Measurements from ENCODE around the gene CST2. TPM values are rescaled to one million over a fixed set of nuclear protein-coding genes. Genes with fewer than 3 reads are reported as not detected.
A peak's percentile ranks its signal among the peaks of the same experiment; 100 is the strongest.
"Not testable (repeated sequence)": the region's sequence is repeated elsewhere in the genome, so short reads cannot be mapped to it uniquely, and the experiment has no call there.

Gene CST2
- total RNA-seq, 2 donors from 2014 or later, result not detected

DNA sequence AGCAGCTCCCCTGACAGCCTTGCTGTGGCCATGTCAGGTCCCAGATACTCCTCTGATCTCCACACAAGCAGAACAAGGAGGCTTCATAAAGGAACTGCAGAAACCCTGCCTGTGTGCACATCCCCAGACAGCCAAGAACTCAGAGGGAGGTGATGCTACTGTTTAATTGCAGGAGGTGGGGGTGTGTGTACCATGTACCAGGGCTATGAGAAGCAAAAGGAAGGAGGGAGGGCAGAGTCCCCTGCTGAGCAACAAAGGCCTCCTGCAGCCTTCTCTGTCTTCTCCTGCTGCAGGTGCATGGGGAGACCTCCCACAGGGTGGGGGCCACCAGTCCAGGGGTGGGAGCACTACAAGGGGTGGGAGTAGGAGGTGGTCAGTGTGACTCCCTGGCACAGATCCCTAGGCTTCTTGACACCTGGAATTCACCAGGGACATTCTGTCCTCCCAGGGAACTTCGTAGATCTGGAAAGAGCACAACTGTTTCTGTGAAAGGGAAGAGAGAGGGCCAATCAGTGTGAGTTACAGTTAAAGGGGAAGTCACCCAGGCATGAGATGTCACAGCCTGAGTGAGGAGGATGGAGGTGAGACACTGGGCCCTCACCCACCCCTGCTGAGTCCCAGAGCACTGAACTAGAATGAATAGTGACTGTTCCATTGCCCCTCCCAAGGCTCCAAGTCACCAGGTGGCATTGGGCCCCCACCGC, 2.8 kb downstream of the CST2 start:
- H3K9me3 ChIP-seq, result no peaks in the 10 kb centered on the region
- peak overlapping the region in 1 of 2 donors; percentile 10 for H3K27ac ChIP-seq
- no peaks in the 10 kb centered on the region for H3K36me3 ChIP-seq
- DNase-seq (ENCODE audit: low spot score), result no peak
- H3K27me3 ChIP-seq, result no peaks in the 10 kb centered on the region
- TF ChIP-seq, protein P1, sequence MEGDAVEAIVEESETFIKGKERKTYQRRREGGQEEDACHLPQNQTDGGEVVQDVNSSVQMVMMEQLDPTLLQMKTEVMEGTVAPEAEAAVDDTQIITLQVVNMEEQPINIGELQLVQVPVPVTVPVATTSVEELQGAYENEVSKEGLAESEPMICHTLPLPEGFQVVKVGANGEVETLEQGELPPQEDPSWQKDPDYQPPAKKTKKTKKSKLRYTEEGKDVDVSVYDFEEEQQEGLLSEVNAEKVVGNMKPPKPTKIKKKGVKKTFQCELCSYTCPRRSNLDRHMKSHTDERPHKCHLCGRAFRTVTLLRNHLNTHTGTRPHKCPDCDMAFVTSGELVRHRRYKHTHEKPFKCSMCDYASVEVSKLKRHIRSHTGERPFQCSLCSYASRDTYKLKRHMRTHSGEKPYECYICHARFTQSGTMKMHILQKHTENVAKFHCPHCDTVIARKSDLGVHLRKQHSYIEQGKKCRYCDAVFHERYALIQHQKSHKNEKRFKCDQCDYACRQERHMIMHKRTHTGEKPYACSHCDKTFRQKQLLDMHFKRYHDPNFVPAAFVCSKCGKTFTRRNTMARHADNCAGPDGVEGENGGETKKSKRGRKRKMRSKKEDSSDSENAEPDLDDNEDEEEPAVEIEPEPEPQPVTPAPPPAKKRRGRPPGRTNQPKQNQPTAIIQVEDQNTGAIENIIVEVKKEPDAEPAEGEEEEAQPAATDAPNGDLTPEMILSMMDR (IDR thresholded peaks at IDR 0.05), result no peak
- H3K4me3 ChIP-seq, result no peak overlapping the region
- no peaks in the 10 kb centered on the region for H3K4me1 ChIP-seq

DNA sequence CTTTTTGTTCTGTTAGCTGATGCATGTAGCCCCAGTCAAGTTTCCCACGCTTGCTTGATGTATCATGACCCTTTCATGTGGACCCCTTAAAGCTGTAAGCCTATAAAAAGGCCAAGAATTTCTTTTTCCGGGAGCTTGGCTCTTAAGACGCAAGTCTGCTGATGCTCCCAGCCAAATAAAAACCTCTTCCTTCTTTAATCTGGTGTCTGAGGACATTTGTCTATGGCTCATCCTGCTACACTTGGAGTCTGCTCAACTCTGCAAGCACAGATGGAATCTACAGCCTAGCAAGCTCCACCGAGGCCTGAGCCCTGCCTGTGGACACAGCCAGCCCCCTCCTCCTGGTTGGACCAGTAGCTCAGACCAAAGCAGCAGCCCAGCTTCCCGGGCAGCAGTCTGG, 3.4 kb downstream of the CST2 start:
- Histone ChIP-seq H3K27ac (peak overlapping the region in 1 of 2 donors; percentile 10), H3K4me3 (no peak overlapping the region), H3K27me3 (no peaks in the 10 kb centered on the region), H3K4me1 (no peaks in the 10 kb centered on the region), H3K36me3 (no peaks in the 10 kb centered on the region), H3K9me3 (no peaks in the 10 kb centered on the region)
- TF ChIP-seq, protein P1 (IDR thresholded peaks at IDR 0.05), result no peak
- DNase-seq (ENCODE audit: low spot score), result no peak

DNA sequence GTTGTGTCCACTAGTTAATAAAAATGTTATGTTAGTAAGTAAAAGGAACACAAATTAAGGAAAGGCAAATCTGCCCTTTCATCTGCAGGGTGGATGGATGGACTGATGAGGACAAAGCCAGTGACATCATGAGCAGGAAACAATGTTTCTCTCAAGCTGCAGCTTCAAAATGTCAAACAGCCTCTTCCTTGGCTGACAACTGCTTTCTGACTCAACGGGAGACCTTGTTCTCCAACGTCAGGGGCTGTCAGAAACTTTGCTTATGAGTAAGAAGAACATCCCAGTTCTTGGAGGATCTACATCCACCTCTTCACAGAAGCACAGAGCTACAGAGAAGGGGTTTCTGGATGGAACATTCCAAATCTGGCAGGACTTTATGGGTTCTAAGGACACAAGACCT, 6.0 kb downstream of the CST2 start:
- Histone ChIP-seq H3K27ac (no peak overlapping the region), H3K4me3 (no peak overlapping the region), H3K27me3 (no peaks in the 10 kb centered on the region), H3K36me3 (no peaks in the 10 kb centered on the region), H3K9me3 (no peaks in the 10 kb centered on the region), H3K4me1 (no peaks in the 10 kb centered on the region)
- no peak for DNase-seq (ENCODE audit: low spot score)
- TF ChIP-seq, protein P1 (IDR thresholded peaks at IDR 0.05), result no peak

DNA sequence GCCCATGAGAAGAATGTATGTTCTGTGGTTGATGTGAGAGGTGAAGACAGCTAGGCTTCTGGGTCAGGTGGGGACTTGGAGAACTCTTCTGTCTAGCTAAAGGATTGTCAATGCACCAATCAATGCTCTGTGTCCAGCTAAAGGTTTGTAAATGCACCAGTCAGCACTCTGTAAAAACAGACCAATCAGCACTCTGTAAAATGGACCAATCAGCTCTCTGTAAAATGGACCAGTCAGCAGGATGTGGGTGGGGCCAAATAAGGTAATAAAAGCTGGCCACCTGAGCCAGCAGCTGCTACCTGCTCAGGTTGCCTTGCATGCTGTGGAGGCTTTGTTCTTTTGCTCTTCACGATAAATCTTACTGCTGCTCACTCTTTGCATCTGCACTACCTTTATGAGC, 15.0 kb downstream of the CST2 start:
- not testable (repeated sequence) for H3K4me3 ChIP-seq; H3K9me3 ChIP-seq; H3K4me1 ChIP-seq; DNase-seq (ENCODE audit: low spot score); H3K36me3 ChIP-seq; H3K27ac ChIP-seq; H3K27me3 ChIP-seq

- H3K9me3 ChIP-seq; DNase-seq (ENCODE audit: low spot score): not testable (repeated sequence)
Measured at GRCh38 chr20:23810349-23810748, 16.2 kb downstream of the CST2 start.

DNA sequence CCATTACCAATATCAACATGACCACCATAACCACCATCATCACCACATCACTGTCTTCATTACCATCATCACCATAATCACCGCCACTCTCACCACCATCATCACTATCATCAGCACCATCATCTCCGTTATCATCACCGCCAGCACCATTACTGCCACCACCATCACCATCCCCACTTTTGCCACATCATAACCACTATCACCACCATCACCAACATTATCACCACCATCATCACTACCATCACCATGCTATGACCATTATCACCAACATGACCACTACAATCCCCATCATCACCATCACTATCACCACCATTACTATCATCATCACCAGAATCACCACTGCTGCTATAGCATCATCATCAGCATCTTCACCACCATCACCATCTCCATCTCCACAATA, 25.7 kb downstream of the CST2 start:
- no peaks in the 10 kb centered on the region for H3K36me3 ChIP-seq
- no peak for DNase-seq (ENCODE audit: low spot score)
- H3K9me3 ChIP-seq, result no peaks in the 10 kb centered on the region
- no peaks in the 10 kb centered on the region for H3K4me1 ChIP-seq
- TF ChIP-seq, protein P1 (IDR thresholded peaks at IDR 0.05), result no peak
- H3K4me3 ChIP-seq, result no peak overlapping the region
- no peak overlapping the region for H3K27ac ChIP-seq
- H3K27me3 ChIP-seq, result no peaks in the 10 kb centered on the region

More at GRCh38 chr20:23810349-23810748, 16.2 kb downstream of the CST2 start:
- H3K27ac ChIP-seq, H3K4me3 ChIP-seq, H3K4me1 ChIP-seq, H3K36me3 ChIP-seq, H3K27me3 ChIP-seq: not testable (repeated sequence)

DNA sequence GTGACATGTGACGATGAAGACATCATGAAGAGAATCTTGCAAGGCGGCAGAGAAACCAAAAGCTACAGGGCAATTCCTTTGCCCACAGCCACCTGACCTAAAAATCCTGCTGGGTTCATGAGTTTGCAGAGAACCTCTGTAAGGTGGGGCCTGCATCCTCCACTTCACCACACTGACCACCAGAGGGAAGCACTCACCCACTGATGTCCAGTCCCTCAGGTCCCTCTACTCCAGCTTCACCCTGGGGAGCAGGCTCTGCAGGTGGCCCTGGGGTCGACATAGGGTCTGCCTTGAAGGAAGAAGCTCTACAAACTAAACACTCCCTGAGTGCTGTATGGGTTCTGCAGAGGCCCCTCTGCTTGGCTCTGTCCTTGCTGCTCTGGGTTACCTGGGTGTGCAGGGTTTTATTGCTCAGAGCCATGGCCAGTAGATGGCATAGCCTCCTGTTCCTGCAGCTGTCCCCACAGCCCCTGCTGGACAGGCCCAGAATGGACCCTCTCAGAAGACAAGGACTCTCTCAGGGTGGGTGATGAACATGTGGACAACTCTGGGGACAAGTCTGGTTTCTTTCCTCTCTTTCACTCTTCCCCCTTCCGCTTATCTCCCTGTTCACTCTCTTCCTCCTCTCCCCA, 27.2 kb downstream of the CST2 start:
- not testable (repeated sequence) for H3K36me3 ChIP-seq; DNase-seq (ENCODE audit: low spot score); H3K4me3 ChIP-seq; H3K27me3 ChIP-seq; H3K9me3 ChIP-seq; H3K4me1 ChIP-seq; H3K27ac ChIP-seq
- TF ChIP-seq, protein P1 (IDR thresholded peaks at IDR 0.05), result peak; percentile 34 to 62
